Astrocyte of the hippocampus (primary cell): ENCODE results near the gene SLAMF9.

ENCODE experiments used
- DNase-seq: peaks from one replicate; pipeline ENCODE4 v3.0.0; 2011; ENCODE audit warnings: low read depth, low spot score

Gene SLAMF9

DNA sequence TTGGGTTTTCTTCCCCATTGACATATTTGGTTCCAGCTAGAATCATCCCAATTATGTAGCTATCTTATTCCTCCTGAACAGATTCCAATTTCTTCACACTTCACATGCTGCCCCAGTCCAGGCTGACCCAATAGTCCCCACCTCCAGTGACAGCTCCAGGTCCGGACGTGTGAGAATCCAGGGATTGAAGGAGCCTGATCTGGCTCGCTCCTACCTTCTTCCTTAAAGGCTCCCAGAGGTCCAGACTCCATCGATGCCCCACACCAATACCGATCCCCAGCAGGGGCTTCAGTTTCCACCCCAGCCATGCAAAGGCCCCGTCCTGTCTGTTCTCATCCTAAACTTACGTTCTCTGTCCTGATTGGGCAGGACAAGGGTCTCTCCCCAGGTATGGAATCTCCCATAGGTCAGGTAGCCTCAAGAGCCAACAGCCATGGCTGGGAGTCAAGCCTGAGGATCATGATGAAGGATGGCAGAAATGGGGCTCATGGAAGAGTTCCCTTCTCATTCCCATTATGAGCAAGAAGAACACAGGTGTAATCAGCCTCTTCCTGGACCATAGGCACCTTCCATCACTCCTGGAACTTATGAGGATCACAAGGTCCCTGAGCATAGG lies 20.4 kb upstream of the SLAMF9 start:
- DNase-seq = no peak

DNA sequence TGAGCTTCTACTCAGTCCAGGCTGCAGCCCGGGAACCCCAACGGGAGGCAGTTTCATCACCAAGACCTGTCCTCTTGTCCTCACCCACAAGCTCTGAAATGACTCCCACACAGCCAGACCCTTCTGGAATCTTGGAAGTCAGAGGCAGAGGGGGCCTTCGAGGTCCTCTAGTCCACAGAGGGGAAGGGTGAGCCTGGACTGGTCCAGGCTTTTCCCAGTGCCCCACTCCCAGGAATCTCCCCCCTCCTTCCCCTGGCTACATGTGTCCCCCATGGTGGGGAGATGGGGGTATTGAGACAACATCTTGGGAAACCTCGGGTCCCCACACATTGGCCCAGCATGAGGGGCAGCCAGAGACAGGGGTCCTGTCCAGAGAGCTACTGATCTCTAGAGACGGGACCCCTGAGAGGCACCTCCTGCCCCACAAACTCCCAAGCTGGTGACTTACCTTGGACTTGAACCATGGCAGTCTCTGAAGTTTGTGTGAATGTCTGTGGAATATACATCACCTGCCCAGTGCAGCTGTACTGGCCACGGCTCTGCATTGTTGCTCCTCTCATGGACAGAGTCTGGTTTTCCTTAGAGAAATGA lies 19.4 kb upstream of the SLAMF9 start:
- DNase-seq = no peak

DNA sequence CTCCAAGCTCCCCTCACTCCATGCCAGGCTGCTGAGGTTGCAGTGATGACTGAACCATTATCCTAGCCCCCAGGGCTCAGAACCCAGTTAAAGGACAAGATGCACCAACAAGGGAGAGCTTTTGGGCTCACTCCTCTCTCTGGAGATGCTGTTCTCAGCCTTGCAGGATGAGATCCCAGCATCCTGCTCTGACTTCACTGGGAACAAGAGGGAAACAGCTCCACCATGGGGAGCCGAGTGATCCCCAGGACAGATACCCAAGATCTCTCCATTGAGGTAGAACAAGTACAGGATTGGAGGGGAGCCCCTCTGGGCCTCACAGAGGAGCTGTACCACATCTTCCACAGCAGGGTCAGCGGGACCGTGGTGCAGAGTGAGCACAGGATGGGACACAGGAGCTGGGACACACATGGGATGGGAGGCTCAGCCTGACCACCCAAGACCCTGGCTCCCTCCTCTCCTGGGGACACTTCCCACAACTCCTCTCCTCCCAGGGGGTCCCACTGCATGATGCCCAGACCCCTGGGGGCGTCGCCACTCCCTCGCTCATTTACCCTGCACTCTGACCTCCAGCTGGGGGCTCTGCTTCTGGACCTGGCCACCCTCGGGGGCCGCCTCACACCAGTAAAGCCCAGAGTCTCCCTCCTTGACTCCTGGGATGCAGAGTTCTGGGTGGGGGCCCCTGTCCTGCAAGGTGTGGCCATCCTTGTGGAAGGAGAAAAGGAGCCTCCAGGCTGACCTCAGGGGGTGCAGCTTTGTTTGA lies 18.6 kb upstream of the SLAMF9 start:
- DNase-seq = no peak

DNA sequence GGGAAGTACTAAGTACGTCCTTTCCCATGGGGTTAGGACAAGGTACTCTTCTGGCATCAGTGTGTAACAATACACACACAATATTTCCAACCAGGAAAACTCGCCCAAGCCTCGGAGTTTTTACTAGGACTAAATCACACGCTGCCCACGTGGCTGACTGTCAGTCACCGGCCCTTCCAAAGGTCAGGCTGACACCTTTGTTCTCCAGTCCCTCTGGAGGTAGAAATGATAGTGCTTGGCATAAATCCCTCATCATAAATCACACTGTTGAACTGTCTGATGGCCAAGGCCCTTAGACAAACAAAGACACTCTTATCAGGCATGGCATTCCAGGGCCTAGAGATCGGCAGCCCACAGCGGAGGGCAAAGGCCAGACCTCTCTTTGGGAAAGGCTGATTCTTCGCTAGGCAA lies 16.9 kb upstream of the SLAMF9 start:
- DNase-seq = no peak

DNA sequence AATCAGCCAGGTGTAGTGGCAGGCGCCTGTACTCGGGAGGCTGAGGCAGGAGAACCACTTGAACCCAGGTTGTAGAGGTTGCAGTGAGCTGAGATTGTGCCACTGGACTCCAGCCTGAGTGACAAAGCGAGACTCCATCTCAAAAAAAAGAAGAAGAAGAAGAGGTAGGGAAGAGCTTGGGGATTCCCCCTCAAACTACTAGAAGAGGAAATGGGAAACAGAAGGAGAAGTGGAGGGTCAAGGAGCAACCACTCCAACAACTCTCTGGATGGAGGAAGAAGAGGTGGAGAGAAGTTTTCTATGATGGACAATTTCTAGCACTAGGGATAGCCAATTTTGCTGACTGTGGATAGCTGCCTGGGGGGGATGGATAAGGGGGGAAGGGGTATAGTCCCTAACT lies 14.9 kb upstream of the SLAMF9 start:
- DNase-seq = no peak

DNA sequence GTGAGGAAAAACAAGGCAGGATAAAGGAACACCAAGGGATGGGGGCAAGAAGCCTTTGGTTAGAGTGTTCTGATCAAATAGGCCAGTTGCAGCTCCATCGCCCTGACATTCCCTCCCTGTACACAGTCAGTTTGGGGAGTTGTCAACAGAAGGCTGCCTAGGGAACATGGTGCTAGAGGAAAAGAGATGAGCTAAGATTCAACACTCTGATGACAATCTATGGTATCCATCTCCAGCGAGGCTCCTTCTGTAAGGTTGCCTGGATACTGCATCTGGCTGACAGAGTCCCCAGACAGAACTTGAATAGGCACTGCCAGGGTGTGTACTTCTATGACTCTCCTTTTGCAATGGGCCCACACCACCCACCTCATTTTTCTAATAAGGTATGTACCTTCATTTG lies 11.2 kb upstream of the SLAMF9 start:
- DNase-seq = no peak

DNA sequence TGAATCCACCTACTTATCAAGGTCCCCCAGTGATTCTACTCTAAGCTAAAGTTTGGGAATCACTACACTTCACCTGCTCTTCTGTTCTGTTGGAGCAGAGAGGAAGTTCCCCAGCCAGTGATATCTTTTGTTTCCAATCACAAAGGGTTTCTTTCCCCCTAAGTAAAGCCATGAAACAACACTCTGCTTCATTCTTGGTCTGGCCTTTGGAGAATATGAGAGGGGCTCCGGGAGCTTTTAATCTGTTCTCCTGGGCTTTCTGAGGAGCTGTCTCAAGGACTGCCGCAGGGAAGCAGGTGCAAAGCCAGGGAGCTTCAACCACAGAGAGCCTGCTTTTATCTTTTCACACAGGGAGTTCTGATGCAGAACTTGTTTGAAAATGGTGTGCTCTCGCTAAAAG lies 10.1 kb upstream of the SLAMF9 start:
- DNase-seq = no peak

DNA sequence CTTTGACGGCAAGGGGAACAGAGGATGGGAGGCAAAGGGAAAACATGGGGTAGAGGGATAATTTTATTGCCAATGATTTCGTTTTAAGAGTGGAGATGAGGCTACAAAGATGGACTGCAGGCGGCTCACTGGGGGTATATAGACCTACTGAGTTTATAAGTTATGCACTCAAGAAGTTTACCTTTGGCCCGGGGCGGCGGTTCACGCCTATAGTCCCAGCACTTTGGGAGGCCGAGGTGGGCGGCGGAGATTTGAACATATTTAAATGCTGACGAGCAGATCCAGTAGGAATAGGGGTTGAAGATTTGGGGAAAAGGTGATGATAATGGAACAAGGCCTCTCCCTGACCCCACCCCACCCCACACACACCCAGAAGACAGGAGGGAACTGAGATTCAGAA lies 8.1 kb upstream of the SLAMF9 start:
- no peak for DNase-seq

DNA sequence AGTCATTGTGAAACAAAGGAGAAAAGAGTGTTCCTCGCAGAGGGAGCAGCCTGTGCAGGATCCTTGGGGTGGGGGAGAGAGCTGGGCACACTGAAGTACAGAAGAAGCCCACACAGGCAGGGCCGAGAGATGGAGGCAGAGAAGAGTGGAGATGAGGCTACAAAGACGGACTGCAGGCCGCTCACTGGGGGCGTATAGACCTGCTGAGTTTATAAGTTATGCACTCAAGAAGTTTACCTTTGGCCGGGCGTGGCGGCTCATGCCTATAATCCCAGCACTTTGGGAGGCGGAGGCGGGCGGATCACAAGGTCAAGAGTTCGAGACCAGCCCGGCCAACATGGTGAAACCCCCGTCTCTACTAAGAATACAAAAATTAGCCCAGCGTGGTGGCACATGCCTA lies 7.6 kb upstream of the SLAMF9 start:
- DNase-seq = no peak

DNA sequence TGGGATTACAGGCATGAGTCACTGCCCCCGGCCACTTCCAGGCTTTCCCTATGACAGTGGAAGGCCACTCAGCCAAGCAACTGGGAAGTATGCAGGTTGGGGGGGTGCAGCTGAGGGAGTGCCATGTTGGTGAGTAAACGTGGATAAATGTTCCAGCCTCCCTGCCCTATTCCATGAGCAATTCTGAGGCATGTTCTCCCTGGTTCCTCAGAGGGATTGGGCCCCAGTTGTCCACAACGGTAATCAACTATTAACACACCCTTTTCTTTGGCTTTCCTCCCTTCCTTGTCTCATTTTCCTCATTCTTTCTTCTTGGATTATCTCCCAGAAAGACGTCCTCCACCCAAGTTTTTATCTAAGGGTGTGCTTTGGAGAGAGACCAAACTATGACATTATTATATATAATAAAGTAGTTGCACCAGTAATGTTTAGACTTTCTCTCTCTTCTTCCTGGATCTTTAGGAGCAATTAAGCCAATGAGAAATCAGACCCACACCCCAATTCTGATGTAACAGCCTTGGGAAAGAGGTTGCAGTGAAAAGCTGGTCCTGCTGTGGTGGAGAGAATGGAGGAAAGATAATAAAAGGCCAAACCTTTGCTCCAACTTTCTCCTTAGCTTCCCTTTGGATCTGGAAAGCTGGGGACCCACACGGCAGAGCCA lies 6.8 kb upstream of the SLAMF9 start:
- DNase-seq = peak; percentile 51

DNA sequence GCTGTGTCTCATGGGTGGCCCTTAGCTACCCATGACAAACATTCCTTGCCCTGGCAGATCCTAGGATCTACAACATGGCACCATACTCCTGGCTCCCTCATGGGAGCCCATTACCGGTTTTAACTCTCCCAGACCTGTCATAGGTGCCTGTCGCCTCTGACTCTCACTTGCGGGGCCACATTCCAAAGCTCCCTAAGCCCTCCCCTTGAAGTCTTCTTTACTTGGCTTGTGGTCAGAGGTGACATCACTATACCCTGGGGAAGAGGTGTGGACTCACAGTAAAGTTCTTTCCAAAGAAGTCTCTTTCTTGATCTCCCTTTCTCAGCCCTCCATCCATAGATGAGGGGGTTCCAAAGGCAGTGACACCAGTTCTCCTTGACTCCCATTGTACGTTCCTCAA lies 5.4 kb upstream of the SLAMF9 start:
- no peak for DNase-seq

DNA sequence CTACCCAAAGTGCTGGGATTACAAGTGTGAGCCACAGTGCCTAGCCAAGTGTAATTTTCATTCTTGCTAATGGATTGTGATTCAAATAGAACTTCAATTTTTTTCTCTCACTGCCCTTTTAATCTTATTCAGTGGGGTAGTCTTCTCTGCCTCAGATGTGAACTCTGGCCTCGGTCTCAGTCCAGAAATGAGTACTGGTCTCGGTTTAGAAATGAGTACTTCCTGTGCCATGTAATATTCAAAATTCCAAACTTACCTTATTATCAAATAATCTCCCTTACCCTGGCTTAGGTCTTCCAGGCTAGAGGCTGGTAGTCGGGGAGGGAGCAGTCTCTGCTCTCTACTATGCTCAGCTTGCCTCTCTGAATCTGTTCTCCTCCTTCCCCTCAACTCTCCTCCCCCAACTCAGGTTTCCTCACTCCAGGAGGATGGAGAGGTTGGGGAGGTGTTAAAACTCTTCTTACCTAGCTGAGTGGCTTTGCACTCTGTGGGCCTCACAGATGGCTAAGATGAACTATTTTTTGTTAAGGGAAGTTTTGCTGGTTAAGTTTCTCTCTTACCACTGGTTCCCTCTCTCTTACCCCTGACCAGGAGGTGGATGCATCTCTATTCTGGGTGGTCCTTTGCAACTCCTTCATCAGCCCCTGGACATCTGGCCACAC lies 4.8 kb upstream of the SLAMF9 start:
- no peak for DNase-seq

DNA sequence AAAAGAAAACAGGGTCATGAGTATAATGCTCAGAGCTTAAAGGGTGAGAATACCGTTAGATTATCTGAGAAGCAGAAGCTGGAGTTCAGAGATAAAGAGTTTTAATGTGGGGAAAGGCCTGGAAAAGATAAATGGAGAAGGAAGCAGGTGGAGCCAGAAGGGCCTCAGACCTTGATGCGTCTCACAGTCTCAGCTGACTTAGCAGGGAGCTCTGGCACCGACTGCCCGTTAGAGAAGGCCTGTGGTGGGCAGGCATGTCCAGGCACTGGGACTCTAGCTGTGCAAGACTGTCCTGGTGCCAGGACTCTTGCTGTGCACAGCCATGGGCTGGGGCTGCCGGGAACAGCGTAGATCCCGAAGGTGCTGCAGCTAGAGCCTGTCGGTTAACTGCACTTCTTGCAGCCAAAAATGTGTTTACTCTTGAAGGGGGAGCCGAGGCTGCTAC lies 3.8 kb upstream of the SLAMF9 start:
- DNase-seq = no peak

DNA sequence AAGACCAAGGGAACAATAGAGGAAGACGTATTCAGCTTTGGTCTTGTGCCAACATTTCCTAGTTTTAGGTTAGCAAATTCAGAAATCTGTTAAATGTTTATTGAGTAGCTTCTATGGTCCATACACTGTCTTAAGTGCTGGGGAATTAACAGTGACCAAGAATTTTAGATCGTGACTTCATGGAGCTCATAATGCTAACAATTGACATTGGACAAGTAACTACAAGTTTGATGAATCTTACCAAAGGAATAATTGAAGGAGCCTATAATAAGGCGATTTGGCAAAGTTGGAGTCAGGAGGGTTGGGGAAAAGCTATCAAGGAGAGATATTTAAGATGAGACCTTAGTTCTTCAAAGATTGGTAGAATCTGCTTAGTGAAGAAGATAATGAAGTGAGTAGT lies 1.4 kb upstream of the SLAMF9 start:
- no peak for DNase-seq

DNA sequence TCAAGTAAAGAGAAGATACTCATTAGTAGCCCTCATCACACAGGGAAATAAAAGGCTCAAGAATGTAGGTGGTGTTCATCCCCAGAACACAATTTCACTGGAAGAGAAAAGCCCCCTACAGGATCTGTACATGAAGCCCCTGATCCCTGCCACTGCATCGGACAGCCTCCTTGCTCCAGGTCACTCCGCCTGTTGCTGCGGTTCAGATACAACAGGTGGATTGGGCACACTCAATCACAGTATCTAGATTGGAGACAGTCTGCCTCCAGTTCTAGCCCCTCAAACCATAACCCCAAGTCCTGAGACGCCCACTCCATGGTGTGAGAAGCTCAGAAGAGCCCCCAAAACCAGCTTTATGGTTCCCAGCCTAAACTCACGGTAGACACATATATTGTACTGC lies 1.1 kb downstream of the SLAMF9 start:
- DNase-seq = no peak

DNA sequence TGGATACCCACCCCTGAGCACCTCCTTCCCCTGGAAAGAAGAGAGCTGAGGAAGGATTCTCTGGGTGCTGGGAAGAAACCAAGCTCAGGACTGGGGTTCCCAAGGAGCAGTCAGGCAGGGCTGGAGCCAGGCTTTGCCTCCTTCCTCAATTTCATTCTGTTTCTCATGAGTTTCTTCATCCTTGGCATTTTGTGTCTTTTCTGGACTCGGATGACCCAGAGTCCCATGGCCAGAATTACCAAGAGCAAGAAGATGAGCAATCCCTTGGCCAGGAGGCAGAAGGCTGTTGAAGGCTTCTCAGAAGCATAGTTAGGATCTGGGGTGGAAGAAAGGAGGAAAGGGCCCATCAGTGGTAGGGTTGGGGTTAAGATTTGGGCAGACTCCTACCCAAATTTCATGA lies 2.5 kb downstream of the SLAMF9 start:
- no peak for DNase-seq

DNA sequence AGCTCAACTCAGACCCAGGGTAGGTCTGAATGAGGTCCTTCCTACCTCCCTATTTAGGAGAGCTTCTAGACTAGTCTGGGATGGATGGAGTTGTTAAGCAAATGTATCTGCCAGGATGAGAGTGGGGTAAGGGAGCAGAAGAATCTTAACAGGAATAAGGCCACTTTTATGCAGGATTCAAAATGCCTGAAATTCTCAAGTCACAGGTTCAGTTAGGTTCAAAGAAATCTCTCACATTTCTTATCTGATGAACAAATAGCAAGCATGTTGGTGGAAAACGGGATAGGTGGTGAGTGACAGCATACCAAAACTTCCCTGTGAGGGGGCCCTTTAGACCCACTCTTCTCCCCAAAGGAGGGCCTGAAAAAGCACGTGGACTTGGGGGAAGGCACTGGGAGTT lies 3.0 kb downstream of the SLAMF9 start:
- no peak for DNase-seq

DNA sequence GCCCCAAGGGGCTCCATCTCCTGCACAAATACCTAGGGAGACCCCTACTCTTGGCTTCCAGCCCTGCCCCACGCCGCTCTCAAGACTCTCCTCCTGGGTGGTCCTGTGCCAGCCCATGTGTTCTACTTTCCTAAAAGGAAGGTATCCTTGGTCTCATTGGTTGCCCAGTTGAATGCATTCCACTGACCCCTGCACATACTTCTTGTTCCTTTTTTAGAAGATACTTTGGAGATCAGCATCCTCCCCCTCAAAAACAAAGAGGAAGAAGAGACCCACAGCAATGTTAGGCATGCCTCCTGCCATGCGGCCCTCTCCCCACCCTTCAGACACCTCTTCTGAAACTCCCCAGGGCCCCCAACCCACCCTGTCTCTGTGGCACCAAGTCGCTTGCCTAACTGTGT lies 4.1 kb downstream of the SLAMF9 start:
- DNase-seq = no peak

DNA sequence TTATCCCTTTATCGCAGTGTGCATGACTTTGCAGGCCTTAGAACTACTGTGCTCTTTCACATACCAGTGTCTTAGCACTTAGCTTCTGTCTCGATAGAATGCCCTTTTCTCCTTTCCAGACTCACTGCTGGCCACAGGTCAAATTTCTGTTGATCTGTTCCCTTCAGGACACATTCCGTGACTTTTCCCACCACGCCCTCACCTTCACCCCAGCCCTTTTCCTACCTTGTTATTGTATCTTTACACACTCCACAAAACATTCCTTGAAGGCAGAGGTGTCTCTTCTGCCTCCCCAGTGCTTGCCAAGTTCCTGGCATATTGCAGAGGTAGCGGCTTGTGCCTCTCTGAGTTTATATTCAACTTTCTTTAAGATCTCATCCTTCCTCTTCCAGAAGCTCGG lies 4.9 kb downstream of the SLAMF9 start:
- no peak for DNase-seq

DNA sequence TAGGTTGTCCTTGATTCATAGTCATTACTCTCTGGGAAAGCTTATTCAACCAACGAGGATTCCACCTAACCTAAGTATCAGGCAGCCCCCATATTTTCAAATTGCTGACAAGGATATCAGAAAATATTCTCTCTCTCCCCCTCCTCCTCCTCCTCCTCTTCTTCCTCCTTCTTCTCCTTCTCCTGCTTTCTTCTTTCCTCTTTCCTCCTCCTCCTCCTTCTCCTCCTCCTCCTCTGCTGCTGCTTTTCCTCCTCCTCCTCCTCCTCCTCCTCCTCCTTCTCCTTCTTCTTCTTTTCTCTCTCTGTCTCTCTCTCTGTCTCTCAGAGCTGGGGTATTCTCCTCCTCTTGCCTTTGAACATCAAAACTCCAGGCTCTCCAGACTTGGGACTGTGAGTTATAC lies 6.1 kb downstream of the SLAMF9 start:
- DNase-seq = no peak

DNA sequence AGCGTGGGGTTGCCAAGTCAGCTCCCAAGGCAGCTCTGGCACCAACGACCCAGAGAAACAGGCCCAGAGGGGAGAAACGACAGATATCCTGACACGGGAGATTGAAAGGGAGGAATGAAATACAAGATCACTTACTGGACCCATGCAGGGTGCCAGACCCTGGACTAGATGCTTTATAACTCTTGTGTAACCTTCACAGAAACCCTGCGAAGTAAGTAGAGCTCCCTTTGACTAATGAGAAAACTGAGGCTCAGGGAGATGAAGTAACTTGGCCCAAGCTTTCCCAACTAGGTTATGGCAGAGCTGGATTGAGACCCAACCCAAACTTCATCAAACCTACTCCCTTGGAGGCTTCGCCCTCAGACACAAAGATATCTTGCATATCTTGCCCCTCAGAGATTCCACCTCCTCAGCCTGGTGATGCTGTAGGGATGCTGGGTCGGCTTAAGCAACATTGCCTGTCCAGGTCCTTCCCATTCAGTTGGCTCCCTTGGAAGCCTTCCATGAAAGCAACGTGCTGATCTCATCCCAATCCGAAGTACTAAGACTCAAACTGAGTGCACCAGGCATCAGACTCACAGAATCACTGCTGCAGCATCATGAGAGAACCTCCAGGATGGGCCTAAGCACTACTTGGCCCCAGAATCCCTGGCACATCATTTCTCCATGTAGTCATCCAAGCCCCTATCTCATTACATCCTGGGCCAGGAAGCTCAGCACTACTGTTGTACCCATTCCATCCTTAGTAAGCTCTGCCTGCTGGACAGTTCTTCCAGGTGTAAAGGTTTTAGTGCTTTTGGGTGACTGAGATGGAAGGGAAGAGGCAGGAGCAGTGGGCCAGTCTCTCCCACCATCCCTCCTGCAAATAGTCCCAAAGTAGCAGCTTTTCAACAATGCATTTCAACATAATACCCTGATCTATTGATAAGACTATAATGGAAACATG lies 7.5 kb downstream of the SLAMF9 start:
- DNase-seq = no peak
